ENCODE data around the gene LDAH. TPM values are rescaled to one million over a fixed set of nuclear protein-coding genes. Genes with fewer than 3 reads are reported as not detected.
A peak's percentile ranks its signal among the peaks of the same experiment; 100 is the strongest.

Gene LDAH
- total RNA-seq, 1 donor from 2014 or later = 24.9 TPM

GRCh38 chr2:20652141-20652540, 170.8 kb downstream of the LDAH start:
- H3K4me3 ChIP-seq (ENCODE audit: low read depth, low read length) = no peak overlapping the region

GRCh38 chr2:20651731-20652099, 171.2 kb downstream of the LDAH start:
- Histone ChIP-seq H3K36me3 (ENCODE audit: control insufficient read depth, insufficient read depth, low read length) (no peaks in the 10 kb centered on the region), H3K27me3 (ENCODE audit: control insufficient read depth, insufficient read depth, low read length) (peaks cover 4% of the 10 kb centered on the region), H3K4me3 (ENCODE audit: low read depth, low read length) (no peak overlapping the region)
- TF ChIP-seq CTCF (IDR thresholded peaks at IDR 0.05; ENCODE audit: insufficient read depth, low read length, poor library complexity, severe bottlenecking) = no peak
- DNase-seq (ENCODE audit: low read depth) = no peak

More at GRCh38 chr2:20652141-20652540, 170.8 kb downstream of the LDAH start:
- Histone ChIP-seq H3K36me3 (ENCODE audit: control insufficient read depth, insufficient read depth, low read length) (no peaks in the 10 kb centered on the region), H3K27me3 (ENCODE audit: control insufficient read depth, insufficient read depth, low read length) (peaks cover 7% of the 10 kb centered on the region)
- TF ChIP-seq CTCF (IDR thresholded peaks at IDR 0.05; ENCODE audit: insufficient read depth, low read length, poor library complexity, severe bottlenecking) = no peak
- no peak for DNase-seq (ENCODE audit: low read depth)

GRCh38 chr2:20650877-20651730, 171.8 kb downstream of the LDAH start, which contains the start of gene HS1BP3:
HS1BP3 (minus strand) TSS chr2:20651098; CDS start chr2:20651063, 35 bp downstream.
- no peaks in the 10 kb centered on the region for H3K36me3 ChIP-seq (ENCODE audit: control insufficient read depth, insufficient read depth, low read length)
- peak within 1 kb of the TSS; percentile 76 for H3K4me3 ChIP-seq (ENCODE audit: low read depth, low read length)
- no peak for DNase-seq (ENCODE audit: low read depth)
- no peaks in the 10 kb centered on the region for H3K27me3 ChIP-seq (ENCODE audit: control insufficient read depth, insufficient read depth, low read length)
- TF ChIP-seq CTCF (IDR thresholded peaks at IDR 0.05; ENCODE audit: insufficient read depth, low read length, poor library complexity, severe bottlenecking) = no peak

- no peaks in the 10 kb centered on the region for H3K27me3 ChIP-seq (ENCODE audit: control insufficient read depth, insufficient read depth, low read length)
- no peak for DNase-seq (ENCODE audit: low read depth)
- no peaks in the 10 kb centered on the region for H3K36me3 ChIP-seq (ENCODE audit: control insufficient read depth, insufficient read depth, low read length)
- peak overlapping the region; percentile 76 for H3K4me3 ChIP-seq (ENCODE audit: low read depth, low read length)
- TF ChIP-seq CTCF (IDR thresholded peaks at IDR 0.05; ENCODE audit: insufficient read depth, low read length, poor library complexity, severe bottlenecking) = no peak
Observed at GRCh38 chr2:20650393-20650876, 172.5 kb downstream of the LDAH start.

GRCh38 chr2:20649976-20650375, 172.9 kb downstream of the LDAH start:
- no peaks in the 10 kb centered on the region for H3K36me3 ChIP-seq (ENCODE audit: control insufficient read depth, insufficient read depth, low read length)
- peak overlapping the region; percentile 76 for H3K4me3 ChIP-seq (ENCODE audit: low read depth, low read length)
- TF ChIP-seq CTCF (IDR thresholded peaks at IDR 0.05; ENCODE audit: insufficient read depth, low read length, poor library complexity, severe bottlenecking) = no peak
- no peak for DNase-seq (ENCODE audit: low read depth)
- H3K27me3 ChIP-seq (ENCODE audit: control insufficient read depth, insufficient read depth, low read length) = no peaks in the 10 kb centered on the region
